MM.1S (cell line): ENCODE measurements around the gene HMGN3.

Experiments
- CTCF ChIP-seq: fragments of 300-600 bp; sonication (generic); IDR thresholded peaks from 2 replicates; pipeline ENCODE4 v1.5.1; 2016; ENCODE audit warnings: antibody characterized with exemption, low read length, mixed read lengths
- EZH2 ChIP-seq: fragments of 300-600 bp; sonication (generic); optimal IDR thresholded peaks from 2 replicates; pipeline ENCODE3; 2017; ENCODE audit warnings: low read depth, mild to moderate bottlenecking, antibody characterized with exemption, low read length, mixed read lengths
- EZH2phosphoT487 ChIP-seq: fragments of 300-600 bp; sonication (generic); IDR thresholded peaks from 2 replicates; pipeline ENCODE4 v1.6.1; 2018; ENCODE audit warnings: antibody characterized with exemption, low read length

DNA sequence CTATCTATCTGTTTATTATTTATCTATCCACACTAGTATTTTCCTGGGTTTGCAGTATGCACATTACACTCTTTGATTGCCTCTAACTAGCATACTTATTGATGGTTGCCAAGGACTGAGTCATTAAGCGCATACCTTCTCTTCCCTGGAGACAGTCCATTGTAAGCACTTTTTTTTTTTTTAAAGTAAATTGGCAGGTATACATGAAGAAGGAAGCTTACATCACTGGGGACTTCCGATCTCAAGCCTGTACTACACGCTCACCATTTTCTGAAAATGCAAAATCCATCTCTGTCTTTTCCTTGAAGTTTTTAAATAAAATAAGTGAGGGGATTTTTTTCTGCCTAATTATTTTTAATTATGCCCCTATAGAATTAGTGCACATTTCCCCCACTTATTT lies 63.5 kb downstream of the HMGN3 start:
- TF ChIP-seq CTCF (no peak), EZH2phosphoT487 (no peak), EZH2 (no peak)
